Measurements from ENCODE around the gene DUSP22.
"Not testable (repeated sequence)": the region's sequence is repeated elsewhere in the genome, so short reads cannot be mapped to it uniquely, and the experiment has no call there.

Gene DUSP22

GRCh38 chr6:365835-366234 lies 73.5 kb downstream of the DUSP22 start:
- DNase-seq (ENCODE audit: low read depth in 2 of 2): no peak
- no peak for TF ChIP-seq CTCF (IDR thresholded peaks at IDR 0.05; ENCODE audit: low read depth, low read length)

GRCh38 chr6:366389-367297 lies 74.4 kb downstream of the DUSP22 start:
- no peak for DNase-seq (ENCODE audit: low read depth in 2 of 2)
- no peak overlapping the region for H3K4me3 ChIP-seq (replicated peaks in 1 of 2; ENCODE audit: low read depth in 2 of 2, low read length in 2 of 2)
- no peak for TF ChIP-seq CTCF (IDR thresholded peaks at IDR 0.05; ENCODE audit: low read depth, low read length)

More at GRCh38 chr6:365835-366234, 73.5 kb downstream of the DUSP22 start:
- no peak overlapping the region for H3K4me3 ChIP-seq (replicated peaks in 1 of 2; ENCODE audit: low read depth in 2 of 2, low read length in 2 of 2)

GRCh38 chr6:367298-367794 lies 75.1 kb downstream of the DUSP22 start:
- no peak for DNase-seq (ENCODE audit: low read depth in 2 of 2)
- H3K4me3 ChIP-seq (replicated peaks in 1 of 2; ENCODE audit: low read depth in 2 of 2, low read length in 2 of 2): no peak overlapping the region
- TF ChIP-seq CTCF (IDR thresholded peaks at IDR 0.05; ENCODE audit: low read depth, low read length): no peak

- H3K4me3 ChIP-seq (replicated peaks in 1 of 2; ENCODE audit: low read depth in 2 of 2, low read length in 2 of 2): no peak overlapping the region
- no peak for TF ChIP-seq CTCF (IDR thresholded peaks at IDR 0.05; ENCODE audit: low read depth, low read length)
- no peak for DNase-seq (ENCODE audit: low read depth in 2 of 2)
These were observed 75.8 kb downstream of the DUSP22 start for GRCh38 chr6:367891-368630.

- no peak overlapping the region for H3K4me3 ChIP-seq (replicated peaks in 1 of 2; ENCODE audit: low read depth in 2 of 2, low read length in 2 of 2)
- no peak for DNase-seq (ENCODE audit: low read depth in 2 of 2)
- no peak for TF ChIP-seq CTCF (IDR thresholded peaks at IDR 0.05; ENCODE audit: low read depth, low read length)
These were observed 77.5 kb downstream of the DUSP22 start for GRCh38 chr6:369559-370431.

- no peak for TF ChIP-seq CTCF (IDR thresholded peaks at IDR 0.05; ENCODE audit: low read depth, low read length)
- DNase-seq (ENCODE audit: low read depth in 2 of 2): no peak
- no peak overlapping the region for H3K4me3 ChIP-seq (replicated peaks in 1 of 2; ENCODE audit: low read depth in 2 of 2, low read length in 2 of 2)
These were observed 78.3 kb downstream of the DUSP22 start for GRCh38 chr6:370555-370954.

GRCh38 chr6:371851-372250 lies 79.6 kb downstream of the DUSP22 start:
- not testable (repeated sequence) for DNase-seq (ENCODE audit: low read depth in 2 of 2); H3K4me3 ChIP-seq (replicated peaks in 1 of 2; ENCODE audit: low read depth in 2 of 2, low read length in 2 of 2)
